GM12892 (cell line): Measurements from ENCODE around the gene ADCK2.
"Not testable (repeated sequence)": the region's sequence is repeated elsewhere in the genome, so short reads cannot be mapped to it uniquely, and the experiment has no call there.

Experiments used
- POLR2A ChIP-seq: IDR thresholded peaks from 2 replicates; pipeline ENCODE4 v1.6.1; 2011; ENCODE audit warnings: low read depth, low read length, control low read depth
- POLR2AphosphoS5 ChIP-seq: IDR thresholded peaks from 2 replicates; pipeline ENCODE4 v1.6.1; 2011; ENCODE audit warnings: low read depth, low read length, control low read depth

- not testable (repeated sequence) for TF ChIP-seq POLR2A, POLR2AphosphoS5
Measured at GRCh38 chr7:140708764-140709163, 36.0 kb downstream of the ADCK2 start.
